Measurements from ENCODE around the gene EIF4A3. TPM values are rescaled to one million over a fixed set of nuclear protein-coding genes. Genes with fewer than 3 reads are reported as not detected.

The EIF4A3 gene
- total RNA-seq, 1 donor from 2014 or later: 54.1 TPM

DNA sequence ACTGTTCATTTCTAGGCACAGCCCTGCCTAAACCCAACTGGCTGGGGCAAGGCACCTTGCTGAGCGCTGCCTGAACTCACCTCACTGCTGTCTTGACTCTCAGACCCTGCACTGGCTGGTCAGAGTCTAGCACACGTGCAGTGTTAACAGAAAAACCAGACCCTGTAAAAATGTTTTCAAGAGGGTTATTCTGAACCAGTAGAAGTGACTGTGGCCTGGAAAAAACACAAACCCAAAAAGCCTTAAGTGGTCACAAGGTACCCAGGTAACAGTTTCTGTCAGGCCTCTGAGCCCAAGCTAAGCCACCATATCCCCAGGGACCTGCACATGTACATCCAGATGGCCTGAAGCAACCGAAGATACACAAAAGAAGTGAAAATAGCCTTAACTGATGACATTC, 6.1 kb upstream of the EIF4A3 start:
- Histone ChIP-seq H3K4me1 (peaks cover 10% of the 10 kb centered on the region), H3K27ac (no peak overlapping the region), H3K9me3 (peaks cover 5% of the 10 kb centered on the region), H3K27me3 (ENCODE audit: low read depth) (no peaks in the 10 kb centered on the region), H3K4me3 (no peak overlapping the region), H3K36me3 (no peaks in the 10 kb centered on the region)
- DNase-seq (no peak), ATAC-seq (no peak)
- TF ChIP-seq, protein P1, sequence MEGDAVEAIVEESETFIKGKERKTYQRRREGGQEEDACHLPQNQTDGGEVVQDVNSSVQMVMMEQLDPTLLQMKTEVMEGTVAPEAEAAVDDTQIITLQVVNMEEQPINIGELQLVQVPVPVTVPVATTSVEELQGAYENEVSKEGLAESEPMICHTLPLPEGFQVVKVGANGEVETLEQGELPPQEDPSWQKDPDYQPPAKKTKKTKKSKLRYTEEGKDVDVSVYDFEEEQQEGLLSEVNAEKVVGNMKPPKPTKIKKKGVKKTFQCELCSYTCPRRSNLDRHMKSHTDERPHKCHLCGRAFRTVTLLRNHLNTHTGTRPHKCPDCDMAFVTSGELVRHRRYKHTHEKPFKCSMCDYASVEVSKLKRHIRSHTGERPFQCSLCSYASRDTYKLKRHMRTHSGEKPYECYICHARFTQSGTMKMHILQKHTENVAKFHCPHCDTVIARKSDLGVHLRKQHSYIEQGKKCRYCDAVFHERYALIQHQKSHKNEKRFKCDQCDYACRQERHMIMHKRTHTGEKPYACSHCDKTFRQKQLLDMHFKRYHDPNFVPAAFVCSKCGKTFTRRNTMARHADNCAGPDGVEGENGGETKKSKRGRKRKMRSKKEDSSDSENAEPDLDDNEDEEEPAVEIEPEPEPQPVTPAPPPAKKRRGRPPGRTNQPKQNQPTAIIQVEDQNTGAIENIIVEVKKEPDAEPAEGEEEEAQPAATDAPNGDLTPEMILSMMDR (IDR thresholded peaks at IDR 0.05): no peak
- intact Hi-C loops (cut with DNase I): no loop called here

- TF ChIP-seq, protein P1 (IDR thresholded peaks at IDR 0.05): no peak
Observed at GRCh38 chr17:80152081-80152702, 5.3 kb upstream of the EIF4A3 start.

GRCh38 chr17:80151333-80151732, 4.4 kb upstream of the EIF4A3 start:
- H3K36me3 ChIP-seq: no peaks in the 10 kb centered on the region
- peaks cover 5% of the 10 kb centered on the region for H3K9me3 ChIP-seq
- intact Hi-C loops (cut with DNase I): no loop called here
- H3K4me1 ChIP-seq: peaks cover 12% of the 10 kb centered on the region
- H3K4me3 ChIP-seq: no peak overlapping the region
- no peaks in the 10 kb centered on the region for H3K27me3 ChIP-seq (ENCODE audit: low read depth)
- no peak overlapping the region for H3K27ac ChIP-seq
- DNase-seq: no peak
- no peak for ATAC-seq
- TF ChIP-seq, protein P1 (IDR thresholded peaks at IDR 0.05): no peak

More at GRCh38 chr17:80152081-80152702, 5.3 kb upstream of the EIF4A3 start:
- Histone ChIP-seq H3K36me3 (no peaks in the 10 kb centered on the region), H3K27me3 (ENCODE audit: low read depth) (no peaks in the 10 kb centered on the region), H3K27ac (no peak overlapping the region), H3K4me3 (no peak overlapping the region), H3K4me1 (peaks cover 12% of the 10 kb centered on the region), H3K9me3 (peaks cover 5% of the 10 kb centered on the region)
- no peak for ATAC-seq
- no peak for DNase-seq
- intact Hi-C loops (cut with DNase I): no loop called here

- H3K4me3 ChIP-seq: peak overlapping the region; percentile 91
- H3K9me3 ChIP-seq: no peaks in the 10 kb centered on the region
- intact Hi-C loops (cut with DNase I): no loop called here
- no peak for DNase-seq
- peaks cover 30% of the 10 kb centered on the region for H3K4me1 ChIP-seq
- H3K27me3 ChIP-seq (ENCODE audit: low read depth): no peaks in the 10 kb centered on the region
- peak; percentile 10 to 38 for ATAC-seq
- peak overlapping the region; percentile 93 for H3K27ac ChIP-seq
- TF ChIP-seq, protein P1 (IDR thresholded peaks at IDR 0.05): no peak
- peaks cover 36% of the 10 kb centered on the region for H3K36me3 ChIP-seq
Observed at GRCh38 chr17:80146121-80147034, 550 bp downstream of the EIF4A3 start.

- DNase-seq (no peak), ATAC-seq (no peak)
- peaks cover 46% of the 10 kb centered on the region for H3K36me3 ChIP-seq
- H3K9me3 ChIP-seq: no peaks in the 10 kb centered on the region
- H3K4me3 ChIP-seq: peak overlapping the region; percentile 91
- H3K4me1 ChIP-seq: peaks cover 30% of the 10 kb centered on the region
- intact Hi-C loops (cut with DNase I): no loop called here
- H3K27ac ChIP-seq: no peak overlapping the region
- TF ChIP-seq, protein P1 (IDR thresholded peaks at IDR 0.05): no peak
- no peaks in the 10 kb centered on the region for H3K27me3 ChIP-seq (ENCODE audit: low read depth)
Observed at GRCh38 chr17:80145076-80146075, 1.6 kb downstream of the EIF4A3 start.

Measured in lower lobe of right lung (tissue), 2 donors.